Measurements from ENCODE around the gene ATP1A1. TPM values are rescaled to one million over a fixed set of nuclear protein-coding genes. Genes with fewer than 3 reads are reported as not detected.

Gene ATP1A1
- total RNA-seq = 188 and 1,192 TPM in 2 replicates

- peak; percentile 79 for DNase-seq (ENCODE audit: low read depth)
These were observed at the start of gene ATP1A1 for GRCh38 chr1:116372651-116373430. ATP1A1 (plus strand) TSS chr1:116373244; CDS start chr1:116373512, 268 bp downstream.

GRCh38 chr1:116323491-116323890 is 49.6 kb upstream of the ATP1A1 start:
- DNase-seq (ENCODE audit: low read depth) = no peak

- no peak for DNase-seq (ENCODE audit: low read depth)
These were observed 48.6 kb upstream of the ATP1A1 start for GRCh38 chr1:116324411-116324810.

GRCh38 chr1:116325104-116325503 is 47.9 kb upstream of the ATP1A1 start:
- DNase-seq (ENCODE audit: low read depth) = no peak

GRCh38 chr1:116325922-116326321 is 47.1 kb upstream of the ATP1A1 start:
- DNase-seq (ENCODE audit: low read depth) = no peak

- no peak for DNase-seq (ENCODE audit: low read depth)
These were observed 46.6 kb upstream of the ATP1A1 start for GRCh38 chr1:116326486-116326885.

- DNase-seq (ENCODE audit: low read depth) = no peak
These were observed 44.4 kb upstream of the ATP1A1 start for GRCh38 chr1:116328671-116329070.

GRCh38 chr1:116329524-116330341 is 43.3 kb upstream of the ATP1A1 start:
- DNase-seq (ENCODE audit: low read depth) = no peak

GRCh38 chr1:116330342-116330652 is 42.7 kb upstream of the ATP1A1 start:
- peak; percentile 91 for DNase-seq (ENCODE audit: low read depth)

GRCh38 chr1:116330846-116331245 is 42.2 kb upstream of the ATP1A1 start:
- DNase-seq (ENCODE audit: low read depth) = peak; percentile 79

- DNase-seq (ENCODE audit: low read depth) = no peak
These were observed 41.5 kb upstream of the ATP1A1 start for GRCh38 chr1:116331523-116331922.

- DNase-seq (ENCODE audit: low read depth) = no peak
These were observed 40.6 kb upstream of the ATP1A1 start for GRCh38 chr1:116332451-116332850.

GRCh38 chr1:116333171-116334014 is 39.7 kb upstream of the ATP1A1 start:
- DNase-seq (ENCODE audit: low read depth) = no peak

GRCh38 chr1:116334015-116334547 is 39.0 kb upstream of the ATP1A1 start:
- DNase-seq (ENCODE audit: low read depth) = peak; percentile 90

- DNase-seq (ENCODE audit: low read depth) = no peak
These were observed 38.0 kb upstream of the ATP1A1 start for GRCh38 chr1:116334868-116335635.

GRCh38 chr1:116335850-116336624 is 37.0 kb upstream of the ATP1A1 start:
- DNase-seq (ENCODE audit: low read depth) = no peak

- DNase-seq (ENCODE audit: low read depth) = no peak
These were observed 35.6 kb upstream of the ATP1A1 start for GRCh38 chr1:116337398-116337797.

- no peak for DNase-seq (ENCODE audit: low read depth)
These were observed 34.6 kb upstream of the ATP1A1 start for GRCh38 chr1:116338400-116338799.

- peak; percentile 96 for DNase-seq (ENCODE audit: low read depth)
These were observed 32.4 kb upstream of the ATP1A1 start for GRCh38 chr1:116340506-116341231.

GRCh38 chr1:116343019-116343418 is 30.0 kb upstream of the ATP1A1 start:
- no peak for DNase-seq (ENCODE audit: low read depth)
